ENCODE data around the gene SP3. TPM values are rescaled to one million over a fixed set of nuclear protein-coding genes. Genes with fewer than 3 reads are reported as not detected.
A peak's percentile ranks its signal among the peaks of the same experiment; 100 is the strongest.

SP3 gene
- total and polyA plus RNA-seq, 9 of the 15 experiments (the other 6 are each of a cell fraction or from before 2014, with no cell fraction given): 12.0 to 106 (median 74.9) TPM

DNA sequence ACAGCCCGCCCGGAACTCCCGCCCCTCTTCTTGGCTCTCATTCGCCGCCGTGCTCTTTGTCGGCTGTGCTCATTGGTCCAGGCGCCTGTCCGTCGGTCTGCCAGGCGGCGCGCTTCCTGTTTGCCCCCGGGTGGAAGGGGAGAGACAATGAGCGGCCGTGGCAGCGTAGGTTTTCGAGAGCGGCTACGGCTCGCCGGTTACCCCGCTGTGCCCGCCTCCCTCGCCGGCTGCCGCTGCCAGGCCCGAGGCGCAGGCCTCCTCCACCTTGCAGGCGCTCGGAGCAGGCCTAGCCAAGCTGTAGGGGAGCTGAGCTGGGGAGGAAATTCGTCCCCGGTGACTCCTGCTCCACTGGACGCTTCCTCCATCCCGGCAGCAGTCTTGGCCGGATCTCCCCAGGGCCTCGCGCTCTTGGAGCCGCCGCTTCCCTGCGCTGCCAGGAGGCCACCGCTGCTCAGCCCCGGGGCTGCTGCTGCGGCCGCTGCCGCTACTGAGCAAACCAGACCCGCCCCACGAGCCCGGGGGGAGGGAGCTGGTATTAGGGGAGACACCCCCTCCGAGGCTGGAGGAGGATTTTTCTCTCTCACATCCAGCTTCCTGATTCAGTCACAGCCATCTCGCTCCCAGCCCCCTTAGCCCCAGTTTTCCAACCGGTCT is at the start of gene SP3 (continued):
- no peak for TF ChIP-seq ZKSCAN1 (IDR thresholded peaks at IDR 0.05; ENCODE audit: low read depth, low read length)
- TF ChIP-seq MIER1 (IDR thresholded peaks at IDR 0.05; ENCODE audit: low read depth): no peak
- peak; percentile 75 for TF ChIP-seq SAP30 (IDR thresholded peaks at IDR 0.05; ENCODE audit: borderline replicate concordance, insufficient read depth, low read depth, low read length, poor library complexity, severe bottlenecking)
- TF ChIP-seq, protein P1, sequence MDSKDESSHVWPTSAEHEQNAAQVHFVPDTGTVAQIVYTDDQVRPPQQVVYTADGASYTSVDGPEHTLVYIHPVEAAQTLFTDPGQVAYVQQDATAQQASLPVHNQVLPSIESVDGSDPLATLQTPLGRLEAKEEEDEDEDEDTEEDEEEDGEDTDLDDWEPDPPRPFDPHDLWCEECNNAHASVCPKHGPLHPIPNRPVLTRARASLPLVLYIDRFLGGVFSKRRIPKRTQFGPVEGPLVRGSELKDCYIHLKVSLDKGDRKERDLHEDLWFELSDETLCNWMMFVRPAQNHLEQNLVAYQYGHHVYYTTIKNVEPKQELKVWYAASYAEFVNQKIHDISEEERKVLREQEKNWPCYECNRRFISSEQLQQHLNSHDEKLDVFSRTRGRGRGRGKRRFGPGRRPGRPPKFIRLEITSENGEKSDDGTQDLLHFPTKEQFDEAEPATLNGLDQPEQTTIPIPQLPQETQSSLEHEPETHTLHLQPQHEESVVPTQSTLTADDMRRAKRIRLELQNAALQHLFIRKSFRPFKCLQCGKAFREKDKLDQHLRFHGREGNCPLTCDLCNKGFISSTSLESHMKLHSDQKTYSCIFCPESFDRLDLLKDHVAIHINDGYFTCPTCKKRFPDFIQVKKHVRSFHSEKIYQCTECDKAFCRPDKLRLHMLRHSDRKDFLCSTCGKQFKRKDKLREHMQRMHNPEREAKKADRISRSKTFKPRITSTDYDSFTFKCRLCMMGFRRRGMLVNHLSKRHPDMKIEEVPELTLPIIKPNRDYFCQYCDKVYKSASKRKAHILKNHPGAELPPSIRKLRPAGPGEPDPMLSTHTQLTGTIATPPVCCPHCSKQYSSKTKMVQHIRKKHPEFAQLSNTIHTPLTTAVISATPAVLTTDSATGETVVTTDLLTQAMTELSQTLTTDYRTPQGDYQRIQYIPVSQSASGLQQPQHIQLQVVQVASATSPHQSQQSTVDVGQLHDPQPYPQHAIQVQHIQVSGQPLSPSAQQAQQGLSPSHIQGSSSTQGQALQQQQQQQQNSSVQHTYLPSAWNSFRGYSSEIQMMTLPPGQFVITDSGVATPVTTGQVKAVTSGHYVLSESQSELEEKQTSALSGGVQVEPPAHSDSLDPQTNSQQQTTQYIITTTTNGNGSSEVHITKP (IDR thresholded peaks at IDR 0.05; ENCODE audit: partially characterized antibody): peak; percentile 59
- TF ChIP-seq, protein P2, sequence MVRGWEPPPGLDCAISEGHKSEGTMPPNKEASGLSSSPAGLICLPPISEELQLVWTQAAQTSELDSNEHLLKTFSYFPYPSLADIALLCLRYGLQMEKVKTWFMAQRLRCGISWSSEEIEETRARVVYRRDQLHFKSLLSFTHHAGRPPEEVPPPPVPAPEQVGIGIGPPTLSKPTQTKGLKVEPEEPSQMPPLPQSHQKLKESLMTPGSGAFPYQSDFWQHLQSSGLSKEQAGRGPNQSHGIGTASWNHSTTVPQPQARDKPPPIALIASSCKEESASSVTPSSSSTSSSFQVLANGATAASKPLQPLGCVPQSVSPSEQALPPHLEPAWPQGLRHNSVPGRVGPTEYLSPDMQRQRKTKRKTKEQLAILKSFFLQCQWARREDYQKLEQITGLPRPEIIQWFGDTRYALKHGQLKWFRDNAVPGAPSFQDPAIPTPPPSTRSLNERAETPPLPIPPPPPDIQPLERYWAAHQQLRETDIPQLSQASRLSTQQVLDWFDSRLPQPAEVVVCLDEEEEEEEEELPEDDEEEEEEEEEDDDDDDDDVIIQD (CRISPR knock-in tag; IDR thresholded peaks at IDR 0.05): peak; percentile 74; the same call in 1 of the 2 replicates
- no peak for TF ChIP-seq RBM39 (optimal IDR thresholded peaks at IDR 0.05; ENCODE audit: low read depth, low read length)
- TF ChIP-seq, protein P3, sequence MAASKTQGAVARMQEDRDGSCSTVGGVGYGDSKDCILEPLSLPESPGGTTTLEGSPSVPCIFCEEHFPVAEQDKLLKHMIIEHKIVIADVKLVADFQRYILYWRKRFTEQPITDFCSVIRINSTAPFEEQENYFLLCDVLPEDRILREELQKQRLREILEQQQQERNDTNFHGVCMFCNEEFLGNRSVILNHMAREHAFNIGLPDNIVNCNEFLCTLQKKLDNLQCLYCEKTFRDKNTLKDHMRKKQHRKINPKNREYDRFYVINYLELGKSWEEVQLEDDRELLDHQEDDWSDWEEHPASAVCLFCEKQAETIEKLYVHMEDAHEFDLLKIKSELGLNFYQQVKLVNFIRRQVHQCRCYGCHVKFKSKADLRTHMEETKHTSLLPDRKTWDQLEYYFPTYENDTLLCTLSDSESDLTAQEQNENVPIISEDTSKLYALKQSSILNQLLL (CRISPR knock-in tag; IDR thresholded peaks at IDR 0.05; ENCODE audit: borderline replicate concordance): no peak
- no peak for TF ChIP-seq POLR3A (IDR thresholded peaks at IDR 0.05; ENCODE audit: borderline replicate concordance, extremely low read depth, insufficient read depth, insufficient read length)
- TF ChIP-seq, protein P4, sequence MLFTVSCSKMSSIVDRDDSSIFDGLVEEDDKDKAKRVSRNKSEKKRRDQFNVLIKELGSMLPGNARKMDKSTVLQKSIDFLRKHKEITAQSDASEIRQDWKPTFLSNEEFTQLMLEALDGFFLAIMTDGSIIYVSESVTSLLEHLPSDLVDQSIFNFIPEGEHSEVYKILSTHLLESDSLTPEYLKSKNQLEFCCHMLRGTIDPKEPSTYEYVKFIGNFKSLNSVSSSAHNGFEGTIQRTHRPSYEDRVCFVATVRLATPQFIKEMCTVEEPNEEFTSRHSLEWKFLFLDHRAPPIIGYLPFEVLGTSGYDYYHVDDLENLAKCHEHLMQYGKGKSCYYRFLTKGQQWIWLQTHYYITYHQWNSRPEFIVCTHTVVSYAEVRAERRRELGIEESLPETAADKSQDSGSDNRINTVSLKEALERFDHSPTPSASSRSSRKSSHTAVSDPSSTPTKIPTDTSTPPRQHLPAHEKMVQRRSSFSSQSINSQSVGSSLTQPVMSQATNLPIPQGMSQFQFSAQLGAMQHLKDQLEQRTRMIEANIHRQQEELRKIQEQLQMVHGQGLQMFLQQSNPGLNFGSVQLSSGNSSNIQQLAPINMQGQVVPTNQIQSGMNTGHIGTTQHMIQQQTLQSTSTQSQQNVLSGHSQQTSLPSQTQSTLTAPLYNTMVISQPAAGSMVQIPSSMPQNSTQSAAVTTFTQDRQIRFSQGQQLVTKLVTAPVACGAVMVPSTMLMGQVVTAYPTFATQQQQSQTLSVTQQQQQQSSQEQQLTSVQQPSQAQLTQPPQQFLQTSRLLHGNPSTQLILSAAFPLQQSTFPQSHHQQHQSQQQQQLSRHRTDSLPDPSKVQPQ (CRISPR knock-in tag; IDR thresholded peaks at IDR 0.05; ENCODE audit: borderline replicate concordance): 0 out of 2 replicates have a peak, but pooled peaks have one; percentile 71
- peak; percentile 67; the same call in 1 of the 2 replicates for TF ChIP-seq POLR2AphosphoS2 (IDR thresholded peaks at IDR 0.05; ENCODE audit: low read length)
- no peak for TF ChIP-seq ESRRB (CRISPR knock-in tag; IDR thresholded peaks at IDR 0.05; ENCODE audit: borderline replicate concordance)
- TF ChIP-seq ARHGAP35 (IDR thresholded peaks at IDR 0.05; ENCODE audit: partially characterized antibody): no peak
- no peak for TF ChIP-seq ZNF431 (CRISPR knock-in tag; IDR thresholded peaks at IDR 0.05)
- peak; percentile 90 for TF ChIP-seq POLR2B (IDR thresholded peaks at IDR 0.05; ENCODE audit: low read depth, partially characterized antibody)
- TF ChIP-seq ZBTB1 (CRISPR knock-in tag; IDR thresholded peaks at IDR 0.05; ENCODE audit: borderline replicate concordance, low read depth): no peak

Measured in K562 (cell line).